ENCODE measurements around the gene STARD4.

STARD4 gene, protein sequence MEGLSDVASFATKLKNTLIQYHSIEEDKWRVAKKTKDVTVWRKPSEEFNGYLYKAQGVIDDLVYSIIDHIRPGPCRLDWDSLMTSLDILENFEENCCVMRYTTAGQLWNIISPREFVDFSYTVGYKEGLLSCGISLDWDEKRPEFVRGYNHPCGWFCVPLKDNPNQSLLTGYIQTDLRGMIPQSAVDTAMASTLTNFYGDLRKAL

DNA sequence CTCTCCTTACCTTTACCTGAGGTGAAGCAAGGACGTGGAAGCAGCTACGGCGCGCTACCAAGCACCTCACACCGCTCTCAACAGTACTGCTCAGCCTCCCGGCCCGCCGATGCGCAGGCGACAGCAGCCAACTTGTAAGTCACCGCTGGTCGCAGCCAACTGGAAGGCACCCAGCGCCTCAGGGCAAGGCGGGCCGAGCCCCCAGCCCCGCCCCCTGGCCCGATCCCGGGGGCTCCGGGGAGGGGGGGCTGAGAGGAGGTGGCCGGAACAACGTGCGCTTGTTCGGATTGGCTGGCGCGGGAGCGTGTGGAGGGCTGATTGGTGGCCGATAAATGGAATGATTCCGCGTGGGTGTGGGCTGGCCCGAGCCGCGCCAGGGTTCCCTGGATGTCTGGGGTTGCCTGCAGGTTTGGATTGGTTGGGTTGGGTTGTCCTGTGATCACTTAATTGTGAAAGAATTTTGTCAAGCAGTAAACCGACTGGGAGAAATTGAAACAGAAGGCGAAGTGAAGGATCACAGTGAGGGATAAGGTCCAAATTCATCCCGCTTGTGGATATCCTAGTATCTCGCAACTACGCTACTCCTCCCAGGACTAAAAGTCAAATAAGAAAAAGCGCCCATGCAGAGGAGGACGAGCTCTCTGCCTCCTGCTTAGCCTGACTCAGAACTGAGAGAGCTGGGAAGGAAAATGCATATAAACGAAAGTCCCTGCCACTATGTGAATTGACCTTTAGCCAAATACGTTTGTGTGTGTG lies at the start of gene STARD4:
Gene STARD4, minus strand, starts transcription at position 161 of the 756 bp plus-strand sequence. CDS start 5,102 bp downstream, outside the sequence.
- Histone ChIP-seq H3K36me3 (ENCODE audit: control insufficient read depth, insufficient read depth, low read length) (no peaks in the 10 kb centered on the region), H3K4me1 (ENCODE audit: control insufficient read depth, insufficient read depth, low read length) (peaks cover 13% of the 10 kb centered on the region), H3K9ac (ENCODE audit: low read length) (peak within 1 kb of the TSS; percentile 93), H3K27me3 (ENCODE audit: control insufficient read depth, insufficient read depth, low read length) (no peaks in the 10 kb centered on the region), H3K9me3 (ENCODE audit: control insufficient read depth, low read length) (no peaks in the 10 kb centered on the region), H3K4me3 (ENCODE audit: low read length) (peak within 1 kb of the TSS; percentile 70)

DNA sequence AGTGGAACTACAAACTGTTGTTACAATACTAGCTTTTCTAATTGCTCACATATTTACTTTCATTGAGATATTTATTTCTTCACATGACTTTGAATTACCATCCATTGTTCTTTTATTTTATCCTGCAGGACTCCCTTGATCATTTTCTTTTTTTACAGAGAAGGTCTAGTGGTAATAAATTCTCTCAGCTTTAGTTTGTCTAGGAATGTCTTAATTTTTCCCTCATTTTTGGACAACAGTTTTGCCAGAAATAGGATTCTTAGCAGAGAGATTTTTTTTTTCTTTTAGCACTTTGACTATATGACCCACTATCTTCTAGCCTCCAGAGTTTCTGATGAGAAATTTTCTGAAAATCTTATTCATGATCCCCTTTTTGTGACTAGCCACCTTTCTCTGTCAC lies 47.3 kb upstream of the STARD4 start:
- Histone ChIP-seq H3K27me3 (ENCODE audit: control insufficient read depth, insufficient read depth, low read length) (no peaks in the 10 kb centered on the region), H3K9ac (ENCODE audit: low read length) (no peak overlapping the region), H3K4me3 (ENCODE audit: low read length) (no peak overlapping the region), H3K4me1 (ENCODE audit: control insufficient read depth, insufficient read depth, low read length) (no peaks in the 10 kb centered on the region), H3K36me3 (ENCODE audit: control insufficient read depth, insufficient read depth, low read length) (no peaks in the 10 kb centered on the region), H3K9me3 (ENCODE audit: control insufficient read depth, low read length) (no peaks in the 10 kb centered on the region)

DNA sequence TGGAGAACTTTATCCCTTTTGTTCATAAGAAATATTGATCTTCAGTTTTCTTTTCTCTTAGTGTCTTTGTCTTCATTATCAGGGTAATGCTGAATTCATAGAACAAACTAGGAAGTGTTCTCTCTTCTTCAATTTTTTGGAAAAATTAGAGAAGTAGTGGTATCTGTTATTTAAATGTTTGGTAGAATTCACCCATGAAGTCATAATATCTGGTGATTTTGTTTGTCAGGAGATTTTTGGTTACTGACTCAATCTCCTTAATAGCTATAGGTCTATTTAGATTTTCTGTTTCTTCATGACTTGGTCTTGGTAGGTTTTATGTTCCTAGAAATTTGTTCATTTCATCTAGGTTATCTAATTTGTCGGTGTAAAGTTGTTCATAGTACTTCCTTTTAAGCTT lies 45.4 kb upstream of the STARD4 start:
- Histone ChIP-seq H3K27me3 (ENCODE audit: control insufficient read depth, insufficient read depth, low read length) (no peaks in the 10 kb centered on the region), H3K9ac (ENCODE audit: low read length) (no peak overlapping the region), H3K4me1 (ENCODE audit: control insufficient read depth, insufficient read depth, low read length) (no peaks in the 10 kb centered on the region), H3K9me3 (ENCODE audit: control insufficient read depth, low read length) (no peaks in the 10 kb centered on the region), H3K36me3 (ENCODE audit: control insufficient read depth, insufficient read depth, low read length) (no peaks in the 10 kb centered on the region), H3K4me3 (ENCODE audit: low read length) (no peak overlapping the region)

DNA sequence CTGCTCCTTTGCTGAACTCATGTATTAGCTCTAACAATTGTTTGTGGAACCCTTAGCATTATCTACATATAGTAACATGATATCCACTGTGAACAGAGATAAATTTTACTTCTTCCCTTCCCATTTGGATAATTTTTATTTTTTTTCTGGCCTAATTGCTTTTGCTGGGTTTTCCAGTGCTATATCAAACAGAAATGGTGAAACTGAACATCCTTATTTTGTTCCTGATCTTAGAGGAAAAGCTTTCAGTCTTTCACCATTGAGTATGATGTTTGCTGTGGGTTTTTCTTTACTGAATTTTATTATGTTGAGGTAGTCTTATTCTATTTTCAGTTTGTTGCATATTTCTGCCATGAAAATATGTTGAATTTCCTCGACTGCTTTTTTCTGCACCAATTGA lies 44.8 kb upstream of the STARD4 start:
- H3K4me1 ChIP-seq (ENCODE audit: control insufficient read depth, insufficient read depth, low read length), result no peaks in the 10 kb centered on the region
- no peaks in the 10 kb centered on the region for H3K27me3 ChIP-seq (ENCODE audit: control insufficient read depth, insufficient read depth, low read length)
- no peak overlapping the region for H3K9ac ChIP-seq (ENCODE audit: low read length)
- H3K36me3 ChIP-seq (ENCODE audit: control insufficient read depth, insufficient read depth, low read length), result no peaks in the 10 kb centered on the region
- no peak overlapping the region for H3K4me3 ChIP-seq (ENCODE audit: low read length)
- no peaks in the 10 kb centered on the region for H3K9me3 ChIP-seq (ENCODE audit: control insufficient read depth, low read length)

DNA sequence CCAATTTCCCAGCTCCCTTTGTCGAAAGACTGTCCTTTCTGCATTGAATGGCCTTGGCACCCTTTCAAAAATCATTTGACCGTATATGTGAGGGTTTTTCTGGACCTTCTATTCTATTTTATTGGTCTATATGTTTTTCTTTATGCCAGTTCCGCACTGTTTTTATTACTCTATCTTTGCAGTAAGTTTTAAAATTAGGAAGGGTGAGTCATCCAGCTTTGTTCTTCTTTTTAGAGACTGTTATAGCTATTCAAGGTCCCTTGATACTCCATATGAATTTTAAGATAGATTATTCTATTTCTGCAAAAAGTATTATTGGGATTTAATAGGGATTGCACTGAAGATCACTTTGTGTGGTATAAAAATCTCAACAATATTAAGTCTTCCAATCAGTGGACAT lies 44.2 kb upstream of the STARD4 start:
- no peaks in the 10 kb centered on the region for H3K9me3 ChIP-seq (ENCODE audit: control insufficient read depth, low read length)
- no peak overlapping the region for H3K9ac ChIP-seq (ENCODE audit: low read length)
- no peaks in the 10 kb centered on the region for H3K4me1 ChIP-seq (ENCODE audit: control insufficient read depth, insufficient read depth, low read length)
- H3K36me3 ChIP-seq (ENCODE audit: control insufficient read depth, insufficient read depth, low read length), result no peaks in the 10 kb centered on the region
- no peaks in the 10 kb centered on the region for H3K27me3 ChIP-seq (ENCODE audit: control insufficient read depth, insufficient read depth, low read length)
- H3K4me3 ChIP-seq (ENCODE audit: low read length), result no peak overlapping the region

DNA sequence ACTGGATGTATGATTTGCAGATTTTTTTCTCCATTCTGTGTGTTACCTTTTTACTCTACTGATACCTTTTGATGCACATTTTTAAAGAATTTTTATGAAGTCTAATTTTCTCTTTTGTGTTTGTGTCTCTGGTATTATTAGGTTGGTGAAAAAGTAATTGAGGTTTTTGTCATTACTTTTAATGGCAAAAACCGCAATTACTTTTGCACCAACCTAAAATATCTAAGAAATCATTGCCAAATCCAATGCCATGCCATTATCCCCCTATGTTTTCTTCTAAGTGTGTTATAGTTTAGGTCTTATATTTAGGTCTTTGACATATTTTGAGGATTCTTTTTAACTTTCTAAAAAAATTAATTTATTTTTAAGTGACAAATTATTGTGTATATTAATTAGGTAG lies 43.4 kb upstream of the STARD4 start:
- H3K27me3 ChIP-seq (ENCODE audit: control insufficient read depth, insufficient read depth, low read length), result no peaks in the 10 kb centered on the region
- no peaks in the 10 kb centered on the region for H3K9me3 ChIP-seq (ENCODE audit: control insufficient read depth, low read length)
- no peak overlapping the region for H3K9ac ChIP-seq (ENCODE audit: low read length)
- no peaks in the 10 kb centered on the region for H3K4me1 ChIP-seq (ENCODE audit: control insufficient read depth, insufficient read depth, low read length)
- H3K4me3 ChIP-seq (ENCODE audit: low read length), result no peak overlapping the region
- H3K36me3 ChIP-seq (ENCODE audit: control insufficient read depth, insufficient read depth, low read length), result no peaks in the 10 kb centered on the region

DNA sequence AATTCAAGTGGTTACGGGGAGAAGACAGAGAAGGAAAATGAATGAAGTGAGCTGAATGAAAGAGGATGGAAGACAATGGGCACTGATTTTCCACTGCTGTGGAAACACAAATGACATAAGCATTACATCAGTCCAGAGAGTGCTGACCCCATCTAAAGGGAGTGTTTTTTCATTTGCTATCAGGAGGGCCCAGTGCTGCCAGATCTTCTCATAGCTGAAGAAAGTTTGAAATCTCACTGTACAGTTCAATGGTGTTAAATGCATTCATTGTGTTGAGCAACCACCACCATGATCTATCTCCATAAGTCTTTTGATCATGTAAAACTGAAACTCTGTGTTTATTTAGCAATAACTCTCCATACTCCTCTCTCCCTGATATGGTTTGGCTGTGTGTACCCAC lies 41.5 kb upstream of the STARD4 start:
- Histone ChIP-seq H3K4me3 (ENCODE audit: low read length) (no peak overlapping the region), H3K4me1 (ENCODE audit: control insufficient read depth, insufficient read depth, low read length) (peaks cover 16% of the 10 kb centered on the region), H3K9me3 (ENCODE audit: control insufficient read depth, low read length) (no peaks in the 10 kb centered on the region), H3K9ac (ENCODE audit: low read length) (no peak overlapping the region), H3K27me3 (ENCODE audit: control insufficient read depth, insufficient read depth, low read length) (no peaks in the 10 kb centered on the region), H3K36me3 (ENCODE audit: control insufficient read depth, insufficient read depth, low read length) (no peaks in the 10 kb centered on the region)

DNA sequence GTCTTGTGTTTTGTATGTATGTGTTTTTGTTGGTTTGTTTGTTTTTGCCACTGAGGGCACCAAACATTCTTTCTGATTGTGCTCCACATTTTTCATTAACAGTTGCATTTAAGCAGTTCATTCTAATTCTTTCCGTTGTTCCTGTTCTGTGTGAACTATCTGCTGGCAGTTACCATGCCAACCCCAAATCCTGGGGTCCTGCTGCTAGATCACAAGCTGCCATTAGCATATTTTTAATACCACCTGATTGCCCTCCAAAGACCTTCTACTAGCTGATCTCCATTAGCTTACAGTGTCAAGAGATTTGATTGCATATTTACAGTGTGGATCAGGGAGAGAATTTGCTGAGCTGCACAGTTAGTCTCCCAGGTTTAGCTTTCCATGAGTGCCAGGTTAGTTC lies 40.6 kb upstream of the STARD4 start:
- Histone ChIP-seq H3K27me3 (ENCODE audit: control insufficient read depth, insufficient read depth, low read length) (no peaks in the 10 kb centered on the region), H3K9me3 (ENCODE audit: control insufficient read depth, low read length) (no peaks in the 10 kb centered on the region), H3K36me3 (ENCODE audit: control insufficient read depth, insufficient read depth, low read length) (no peaks in the 10 kb centered on the region), H3K9ac (ENCODE audit: low read length) (no peak overlapping the region), H3K4me1 (ENCODE audit: control insufficient read depth, insufficient read depth, low read length) (peaks cover 20% of the 10 kb centered on the region), H3K4me3 (ENCODE audit: low read length) (no peak overlapping the region)

DNA sequence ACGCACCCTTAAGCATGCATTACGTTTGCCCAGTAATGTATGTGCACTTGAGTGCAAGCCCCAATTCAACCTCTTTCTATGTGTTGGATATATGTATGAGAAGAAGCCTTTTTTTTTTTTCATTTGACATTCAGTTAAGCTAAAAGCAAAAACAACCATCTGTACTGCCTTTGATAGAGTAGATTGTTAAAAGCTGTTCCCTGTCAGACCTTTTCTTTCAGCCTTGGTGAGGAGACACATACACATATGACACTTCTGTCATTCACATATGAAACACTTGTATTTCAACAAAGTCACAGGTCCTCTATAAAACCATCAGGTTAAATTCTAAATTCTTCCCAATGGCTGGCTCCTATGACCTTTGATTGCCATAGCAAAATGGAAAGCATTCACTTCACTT lies 40.2 kb upstream of the STARD4 start:
- Histone ChIP-seq H3K9ac (ENCODE audit: low read length) (no peak overlapping the region), H3K36me3 (ENCODE audit: control insufficient read depth, insufficient read depth, low read length) (no peaks in the 10 kb centered on the region), H3K4me3 (ENCODE audit: low read length) (no peak overlapping the region), H3K4me1 (ENCODE audit: control insufficient read depth, insufficient read depth, low read length) (peaks cover 20% of the 10 kb centered on the region), H3K27me3 (ENCODE audit: control insufficient read depth, insufficient read depth, low read length) (no peaks in the 10 kb centered on the region), H3K9me3 (ENCODE audit: control insufficient read depth, low read length) (no peaks in the 10 kb centered on the region)

DNA sequence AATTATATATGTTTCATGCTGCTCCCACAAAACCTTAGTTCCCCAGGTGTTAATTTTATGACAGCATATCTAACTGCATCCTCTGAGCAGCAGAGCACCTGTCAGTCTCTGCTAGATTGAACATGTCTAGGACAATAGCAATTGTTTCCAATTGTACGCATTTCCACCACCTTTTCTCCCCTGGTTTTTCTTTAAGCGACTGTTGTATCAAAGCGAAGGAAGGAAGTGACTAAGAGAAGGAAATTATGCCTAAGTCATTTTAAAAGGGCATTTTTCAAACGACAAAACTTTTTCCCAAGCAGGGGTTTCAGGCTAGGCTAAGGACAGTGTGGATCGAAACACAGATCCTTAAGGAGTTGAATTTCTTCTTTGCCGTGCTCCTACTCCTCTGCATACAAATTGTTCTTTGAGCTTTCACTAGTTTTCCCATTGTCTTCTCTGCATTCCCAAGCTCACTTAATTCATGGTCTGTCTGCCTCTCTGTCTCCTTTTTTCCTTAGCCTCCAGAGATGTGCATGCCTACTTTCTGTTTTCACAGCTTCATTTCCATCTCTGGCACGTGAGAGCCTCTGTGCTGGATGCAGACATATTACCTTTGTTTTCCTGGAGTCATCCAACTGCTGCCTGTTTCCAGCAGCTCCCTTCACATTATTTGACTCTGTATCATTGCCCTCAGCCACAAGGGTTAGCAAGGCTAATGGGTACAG lies 39.4 kb upstream of the STARD4 start:
- Histone ChIP-seq H3K4me3 (ENCODE audit: low read length) (no peak overlapping the region), H3K36me3 (ENCODE audit: control insufficient read depth, insufficient read depth, low read length) (no peaks in the 10 kb centered on the region), H3K9me3 (ENCODE audit: control insufficient read depth, low read length) (no peaks in the 10 kb centered on the region), H3K9ac (ENCODE audit: low read length) (no peak overlapping the region), H3K27me3 (ENCODE audit: control insufficient read depth, insufficient read depth, low read length) (no peaks in the 10 kb centered on the region), H3K4me1 (ENCODE audit: control insufficient read depth, insufficient read depth, low read length) (peaks cover 20% of the 10 kb centered on the region)

DNA sequence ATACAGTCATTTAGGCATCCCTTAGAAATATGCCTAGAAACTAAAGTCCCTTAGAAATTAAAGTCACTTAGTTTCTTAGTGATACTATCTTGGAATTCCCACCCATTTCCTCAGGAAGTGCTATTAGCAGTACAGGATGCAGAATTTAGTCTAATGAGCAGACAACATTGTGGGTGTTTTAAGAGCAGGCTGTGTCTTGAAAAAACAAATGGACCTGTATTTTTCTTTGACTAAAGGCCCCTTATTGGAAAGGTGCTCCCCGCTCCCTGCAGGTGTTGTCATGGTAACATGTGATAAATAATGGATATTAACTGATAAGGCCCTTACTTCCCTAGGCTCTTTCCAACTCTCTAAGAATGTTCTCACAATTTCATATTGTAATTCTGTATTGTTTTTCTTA lies 38.8 kb upstream of the STARD4 start:
- Histone ChIP-seq H3K4me1 (ENCODE audit: control insufficient read depth, insufficient read depth, low read length) (peaks cover 20% of the 10 kb centered on the region), H3K27me3 (ENCODE audit: control insufficient read depth, insufficient read depth, low read length) (no peaks in the 10 kb centered on the region), H3K9ac (ENCODE audit: low read length) (no peak overlapping the region), H3K9me3 (ENCODE audit: control insufficient read depth, low read length) (no peaks in the 10 kb centered on the region), H3K4me3 (ENCODE audit: low read length) (no peak overlapping the region), H3K36me3 (ENCODE audit: control insufficient read depth, insufficient read depth, low read length) (no peaks in the 10 kb centered on the region)

DNA sequence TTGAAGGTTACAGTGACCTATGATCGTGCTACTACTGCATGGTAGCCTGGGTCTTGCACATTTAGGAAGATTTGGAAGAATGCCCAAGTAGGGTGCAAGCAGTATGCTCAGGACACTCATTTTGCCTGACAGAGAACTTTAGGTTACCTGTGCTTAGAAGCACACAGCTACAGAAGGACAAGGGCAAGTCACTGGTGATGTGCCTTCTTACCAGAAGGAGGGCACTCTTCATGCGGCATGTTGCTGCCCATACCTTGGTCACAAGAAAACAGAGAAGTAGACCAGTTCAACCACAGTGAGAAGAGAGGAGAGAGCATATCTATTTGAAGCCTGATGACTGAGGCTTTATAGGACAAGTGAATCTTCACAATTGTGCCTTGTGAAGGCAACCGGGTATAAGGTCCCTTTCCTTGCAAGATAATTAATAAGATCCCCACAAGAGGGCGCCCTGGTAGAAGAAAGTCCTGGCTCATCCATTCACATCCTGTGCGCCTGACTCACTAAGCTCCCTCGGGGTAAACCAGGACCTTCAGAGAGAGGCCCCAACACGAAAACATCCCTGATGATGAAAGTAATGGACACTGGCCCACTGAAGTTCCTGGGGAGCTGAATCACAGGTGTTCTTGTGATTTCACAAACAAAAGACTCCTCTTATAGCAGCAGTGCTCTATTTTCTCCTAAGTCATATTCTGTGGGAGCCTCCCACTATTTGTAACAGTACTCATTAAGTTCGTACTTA lies 38.1 kb upstream of the STARD4 start:
- no peaks in the 10 kb centered on the region for H3K9me3 ChIP-seq (ENCODE audit: control insufficient read depth, low read length)
- H3K4me1 ChIP-seq (ENCODE audit: control insufficient read depth, insufficient read depth, low read length), result peaks cover 20% of the 10 kb centered on the region
- peak overlapping the region; percentile 6 for H3K4me3 ChIP-seq (ENCODE audit: low read length)
- H3K9ac ChIP-seq (ENCODE audit: low read length), result no peak overlapping the region
- no peaks in the 10 kb centered on the region for H3K36me3 ChIP-seq (ENCODE audit: control insufficient read depth, insufficient read depth, low read length)
- no peaks in the 10 kb centered on the region for H3K27me3 ChIP-seq (ENCODE audit: control insufficient read depth, insufficient read depth, low read length)

Data from mucosa of stomach (tissue), 1 donor.